Aorta (tissue), 5 donors: Measurements from ENCODE around the gene SLC13A4. TPM values are rescaled to one million over a fixed set of nuclear protein-coding genes. Genes with fewer than 3 reads are reported as not detected.

Source experiments
- ATAC-seq: fragments of 200-7000 bp; cut with Tn5 transposase; one replicate; pipeline ENCODE4 v1.9.1; 2022; ENCODE audit warnings: moderate library complexity; ENCODE audit not compliant: low FRiP score
- DNase-seq, 2 donors: peaks; one replicate each; pipeline ENCODE4 v3.0.0-alpha.2; 2020
- H3K27ac ChIP-seq, 2 donors: one replicate each; pipeline ENCODE4 v1.5.1; 2013; ENCODE audit warnings: low read length in 2 of 2, mild to moderate bottlenecking in 2 of 2, moderate library complexity in 2 of 2, control low read depth in 1 of 2, inconsistent platforms in 1 of 2, low read depth in 1 of 2
- H3K27me3 ChIP-seq, 2 donors: one replicate each; pipeline ENCODE4 v1.6.1; 2013; ENCODE audit warnings: control low read depth in 1 of 2, low read length in 1 of 2, mild to moderate bottlenecking in 1 of 2, moderate library complexity in 1 of 2; ENCODE audit not compliant: insufficient read depth in 2 of 2, control insufficient read depth in 1 of 2
- H3K36me3 ChIP-seq, 2 donors: one replicate each; pipeline ENCODE4 v1.6.1; 2013; ENCODE audit warnings: control low read depth in 1 of 2, low read length in 1 of 2, mild to moderate bottlenecking in 1 of 2; ENCODE audit not compliant: insufficient read depth in 2 of 2, control insufficient read depth in 1 of 2
- H3K4me1 ChIP-seq, 2 donors: one replicate each; pipeline ENCODE4 v1.6.1; 2013; ENCODE audit warnings: low read length in 2 of 2, control low read depth in 1 of 2, mild to moderate bottlenecking in 1 of 2, moderate library complexity in 1 of 2; ENCODE audit not compliant: insufficient read depth in 2 of 2, control insufficient read depth in 1 of 2
- H3K4me3 ChIP-seq, 2 donors: one replicate each; pipeline ENCODE4 v1.5.1; 2013; ENCODE audit warnings: low read length in 2 of 2, control low read depth in 1 of 2, mild to moderate bottlenecking in 1 of 2
- H3K9me3 ChIP-seq: one replicate; pipeline ENCODE4 v1.6.1; 2013; ENCODE audit warnings: mild to moderate bottlenecking, low read length; ENCODE audit not compliant: control insufficient read depth
- WGBS, 2 donors: extraction: QIAGEN DNeasy Blood & Tissue Kit; methylation state at CpG; one replicate each; pipeline ENCODE4 v1.1.7; 2013; 5-methylcytosine and 5-hydroxymethylcytosine counted together
- intact Hi-C, 2 donors: fragments of 100-400 bp; cut with DNase I; formaldehyde crosslinking; loops; one replicate each; pipeline versions ENCODE4 v1.14.2 to v1.15.0; 2022
- polyA plus RNA-seq, 2 donors: library from polyadenylated mRNA; stranded (reverse); fragments of 200-250 nt; gene quantifications; one replicate each; pipeline ENCODE4 v1.2.3, GENCODE V29; 2013
- total RNA-seq, 2 donors: library from RNA; stranded (reverse); fragmentation: NEBNext Ultra II Directional; extraction: Animal tissue kit (Norgen Biotek cat#: 25700); gene quantifications; one replicate each; pipeline ENCODE4 v1.2.1, GENCODE V29; 2021
- donor health status: healthy with polysubstance abuse.
- donor health status: Bipolar disorder and iron deficiency.
- donor health status: DM: no; HTN: no; CAD: no.
- donor health status: DM: no; HTN: no; CAD: no.
- donor health status: DM: yes; HTN: yes; CAD: no.

Gene SLC13A4
- total and polyA plus RNA-seq, 4 donors = 1.7 to 2.2 (median 2.0) TPM; not detected in 1

- peak overlapping the region; percentile 90 to 97 for H3K27ac ChIP-seq
- DNase-seq = peak; percentile 78 to 81
- ATAC-seq = peak; percentile 59
- H3K27me3 ChIP-seq = no peaks in the 10 kb centered on the region
- intact Hi-C loops = no loop called here
- WGBS, 2 donors = 5 to 10% methylated on average over 8 of the region's 8 CpGs
- no peak overlapping the region for H3K4me3 ChIP-seq
- H3K4me1 ChIP-seq = peaks cover 6 to 18% of the 10 kb centered on the region in 2 donors
- H3K9me3 ChIP-seq = no peaks in the 10 kb centered on the region
- no peaks in the 10 kb centered on the region for H3K36me3 ChIP-seq
These were observed 29.9 kb upstream of the SLC13A4 start for GRCh38 chr7:135757719-135758411.

- Histone ChIP-seq H3K27me3 (no peaks in the 10 kb centered on the region), H3K4me3 (no peak overlapping the region), H3K27ac (peak overlapping the region; percentile 46 to 83), H3K9me3 (no peaks in the 10 kb centered on the region), H3K4me1 (peaks cover 4 to 15% of the 10 kb centered on the region in 2 donors), H3K36me3 (no peaks in the 10 kb centered on the region)
- intact Hi-C loops = no loop called here
- WGBS, 2 donors = 17 to 23% methylated on average over 5 of the region's 5 CpGs
- ATAC-seq (no peak), DNase-seq (no peak)
These were observed 28.2 kb upstream of the SLC13A4 start for GRCh38 chr7:135756191-135756590.

- no peak for ATAC-seq
- Histone ChIP-seq H3K9me3 (no peaks in the 10 kb centered on the region), H3K4me1 (peaks cover 4 to 15% of the 10 kb centered on the region in 2 donors), H3K27ac (peak overlapping the region; percentile 61 to 79), H3K4me3 (no peak overlapping the region), H3K27me3 (no peaks in the 10 kb centered on the region), H3K36me3 (no peaks in the 10 kb centered on the region)
- 19 to 21% methylated on average over 11 of the region's 11 CpGs for WGBS, 2 donors
- DNase-seq = peak in 1 of 2 donors; percentile 59
- intact Hi-C loops = no loop called here
These were observed 27.4 kb upstream of the SLC13A4 start for GRCh38 chr7:135755351-135755753.

DNA sequence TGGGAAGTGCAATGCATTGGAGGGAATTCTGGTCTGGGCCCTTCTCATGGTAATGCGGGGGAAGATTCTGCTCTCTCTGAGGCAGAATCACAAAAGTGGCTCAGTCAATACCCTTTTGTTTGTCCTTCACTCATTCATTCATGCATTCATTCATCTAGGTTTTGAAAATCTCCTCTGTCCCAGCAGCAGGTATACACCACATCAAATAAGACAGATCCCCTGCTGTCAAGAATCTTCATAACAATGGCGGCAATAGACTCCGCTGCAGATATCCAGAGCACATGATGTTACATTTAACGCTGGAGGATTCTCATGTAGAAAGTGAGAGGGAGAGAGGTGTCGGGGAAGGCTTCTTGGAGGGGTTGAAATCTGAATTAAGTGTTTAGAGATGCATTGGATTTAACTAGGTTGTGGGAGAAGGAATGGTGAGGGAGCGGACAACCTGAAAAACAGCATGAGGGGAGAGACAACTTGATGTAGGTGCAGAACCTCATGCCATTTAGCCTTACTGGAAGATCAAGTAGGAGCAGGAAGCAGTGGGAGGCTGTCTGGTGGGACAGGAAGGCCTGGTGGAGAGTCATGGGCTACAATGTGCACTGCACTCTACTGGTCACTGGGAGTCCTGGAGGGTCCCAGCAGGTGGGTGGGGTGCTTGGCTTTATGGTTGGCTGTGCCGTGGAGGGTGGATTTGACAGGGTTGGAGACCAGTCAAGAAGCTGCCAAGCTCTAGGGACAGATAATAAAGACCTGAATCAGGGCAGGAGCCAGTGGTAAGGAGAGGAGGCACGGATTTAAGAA, 25.8 kb upstream of the SLC13A4 start:
- H3K9me3 ChIP-seq = no peaks in the 10 kb centered on the region
- H3K27me3 ChIP-seq = no peaks in the 10 kb centered on the region
- no peak for DNase-seq
- H3K27ac ChIP-seq = no peak overlapping the region
- H3K4me3 ChIP-seq = no peak overlapping the region
- peaks cover 4 to 5% of the 10 kb centered on the region in 2 donors for H3K4me1 ChIP-seq
- H3K36me3 ChIP-seq = no peaks in the 10 kb centered on the region
- WGBS, 2 donors = 89 to 91% methylated on average over 8 of the region's 8 CpGs
- intact Hi-C loops = no loop called here
- no peak for ATAC-seq

DNA sequence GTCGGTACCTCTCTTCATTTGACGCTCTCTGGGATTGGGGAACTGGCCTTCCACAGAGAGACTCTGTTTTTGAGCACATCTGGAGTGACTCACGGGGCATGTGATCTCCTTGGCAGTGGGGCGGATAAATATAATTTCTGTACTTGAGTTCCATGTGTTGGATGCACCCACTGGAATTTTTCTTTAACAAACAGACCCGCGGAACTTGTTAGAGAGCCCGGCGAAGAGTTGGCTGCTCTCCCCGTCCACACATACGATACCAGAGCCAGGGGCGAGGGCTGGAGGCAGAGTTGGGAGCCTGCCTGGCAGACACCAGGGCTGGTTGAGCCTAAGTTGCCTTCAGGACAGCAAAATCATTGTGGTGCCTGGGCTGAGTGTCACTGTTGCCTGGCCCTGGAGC, 20.8 kb upstream of the SLC13A4 start, which contains the start of gene FAM180A:
FAM180A (minus strand) TSS at position 44 of the 400 bp plus-strand sequence. CDS start 233 bp downstream, outside the sequence.
- Histone ChIP-seq H3K4me3 (peak within 1 kb of the TSS; percentile 30 to 65), H3K9me3 (no peaks in the 10 kb centered on the region), H3K27me3 (no peaks in the 10 kb centered on the region), H3K36me3 (no peaks in the 10 kb centered on the region), H3K27ac (peak within 1 kb of the TSS; percentile 85 to 93), H3K4me1 (no peaks in the 10 kb centered on the region)
- DNase-seq = peak; percentile 88 to 90
- ATAC-seq = peak; percentile 77
- intact Hi-C loops = loop anchor here (5.0 to 10.0 kb wide), 5 partner anchors 36 to 86 kb away; partner anchors contain the start of gene STMP1 (in 1 of the 2)
- WGBS, 2 donors = 5 to 7% methylated on average over 11 of the region's 11 CpGs

DNA sequence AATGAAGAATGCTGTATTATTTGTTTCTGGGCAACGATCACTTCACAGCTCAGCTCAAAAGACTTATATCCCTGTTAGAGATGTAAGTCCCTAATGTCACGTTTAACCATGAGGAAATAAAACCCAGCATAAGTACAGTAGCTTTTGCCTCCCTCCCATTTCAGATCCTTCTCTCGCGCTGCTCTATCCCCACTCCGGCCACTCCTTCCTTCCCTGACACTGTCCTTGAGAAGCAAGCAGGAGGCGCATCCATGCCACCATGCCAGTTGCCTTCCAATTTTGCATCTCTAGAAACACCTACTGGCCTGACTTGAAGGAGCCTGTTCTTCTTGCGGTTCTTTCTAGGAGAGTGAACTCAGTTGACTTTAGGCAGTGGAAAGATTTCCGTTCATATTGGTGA, 19.4 kb upstream of the SLC13A4 start:
- intact Hi-C loops = loop anchor here (5.0 to 10.0 kb wide), 5 partner anchors 35 to 85 kb away; partner anchors contain the start of gene STMP1 (in 1 of the 2)
- H3K36me3 ChIP-seq = no peaks in the 10 kb centered on the region
- H3K4me1 ChIP-seq = no peaks in the 10 kb centered on the region
- no peaks in the 10 kb centered on the region for H3K27me3 ChIP-seq
- H3K9me3 ChIP-seq = no peaks in the 10 kb centered on the region
- WGBS, 2 donors = 32 to 41% methylated on average over 8 of the region's 8 CpGs
- peak overlapping the region; percentile 65 to 85 for H3K27ac ChIP-seq
- ATAC-seq (no peak), DNase-seq (no peak)
- peak overlapping the region; percentile 30 to 65 for H3K4me3 ChIP-seq

DNA sequence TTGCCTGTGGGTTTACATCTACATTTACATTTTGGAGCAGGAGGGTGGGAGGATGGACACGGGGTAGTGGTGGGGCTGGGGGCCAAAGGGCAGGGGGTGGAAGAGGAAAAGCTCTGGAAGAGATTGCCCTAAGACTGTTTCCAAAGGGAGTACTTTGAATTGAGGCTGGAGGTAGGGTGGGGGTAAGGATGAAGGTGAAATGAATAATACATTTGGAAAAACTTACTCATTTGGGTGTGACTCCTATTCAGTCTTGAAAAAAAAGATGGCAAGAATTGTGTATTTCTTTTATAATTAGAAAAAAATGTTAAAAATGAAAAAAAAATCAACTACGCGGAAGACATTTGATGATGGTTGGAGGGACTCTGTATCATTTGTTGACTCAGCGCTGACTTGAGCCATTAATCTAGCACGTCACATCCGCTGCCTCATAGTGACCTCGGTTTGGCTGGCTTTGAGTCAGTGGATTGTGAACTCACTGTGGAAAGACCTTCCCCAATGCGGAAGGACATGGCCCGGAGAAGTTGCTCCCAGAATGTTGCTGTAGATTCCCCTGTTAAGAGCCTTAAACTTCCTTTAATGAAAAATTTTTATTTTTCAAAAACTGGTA, 17.8 kb upstream of the SLC13A4 start:
- no peaks in the 10 kb centered on the region for H3K36me3 ChIP-seq
- no peaks in the 10 kb centered on the region for H3K4me1 ChIP-seq
- H3K9me3 ChIP-seq = no peaks in the 10 kb centered on the region
- no peaks in the 10 kb centered on the region for H3K27me3 ChIP-seq
- H3K4me3 ChIP-seq = no peak overlapping the region
- DNase-seq = peak; percentile 86 to 89
- intact Hi-C loops = loop anchor here (5.0 to 10.0 kb wide), 5 partner anchors 34 to 84 kb away; partner anchors contain the start of gene STMP1 (in 1 of the 2)
- H3K27ac ChIP-seq = peak overlapping the region; percentile 73 to 92
- ATAC-seq = peak; percentile 89
- 6 to 13% methylated on average over 9 of the region's 9 CpGs for WGBS, 2 donors

DNA sequence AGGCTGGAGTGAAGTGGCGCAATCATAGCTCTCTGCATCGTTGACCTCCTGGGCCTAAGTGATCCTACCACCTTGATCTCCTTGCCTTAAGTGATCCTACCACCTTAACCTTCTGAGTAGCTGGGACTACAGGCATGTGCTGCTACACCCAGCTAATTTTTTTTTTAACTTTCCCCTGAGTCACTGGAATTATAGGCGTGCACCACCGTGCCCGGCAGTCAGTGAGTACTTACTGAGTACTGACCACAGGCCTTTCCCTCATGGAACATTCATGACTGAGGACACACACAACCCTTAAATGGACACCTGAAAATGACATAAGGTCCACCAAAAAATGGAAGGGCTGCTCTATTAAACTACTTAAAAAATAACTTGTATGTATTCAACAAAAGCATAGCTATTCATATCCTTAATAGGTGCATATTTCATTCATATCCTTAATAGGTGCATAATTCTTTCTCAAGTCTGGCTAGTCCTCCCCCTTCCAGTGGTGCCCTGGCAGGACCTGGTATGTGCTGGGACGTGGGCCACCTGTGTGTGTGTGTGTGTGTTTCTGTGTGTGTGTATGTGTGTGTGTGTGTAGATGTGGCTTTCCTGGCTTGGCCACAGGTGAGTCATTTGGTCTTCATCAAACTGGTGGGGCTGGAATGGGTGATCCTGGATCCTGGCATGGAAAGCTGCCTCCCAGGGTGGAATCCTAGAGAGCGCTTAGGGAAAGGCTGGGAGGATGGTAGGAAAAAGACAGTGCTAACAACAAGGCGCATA, 17.1 kb upstream of the SLC13A4 start:
- no peaks in the 10 kb centered on the region for H3K27me3 ChIP-seq
- intact Hi-C loops = loop anchor here (5.0 to 10.0 kb wide), 5 partner anchors 33 to 83 kb away; partner anchors contain the start of gene STMP1 (in 1 of the 2)
- 50% methylated on average over 8 of the region's 8 CpGs for WGBS, 2 donors
- H3K4me3 ChIP-seq = no peak overlapping the region
- H3K4me1 ChIP-seq = no peaks in the 10 kb centered on the region
- H3K27ac ChIP-seq = peak overlapping the region; percentile 73 to 92
- peak; percentile 65 for ATAC-seq
- H3K9me3 ChIP-seq = no peaks in the 10 kb centered on the region
- DNase-seq = peak in 1 of 2 donors; percentile 66
- no peaks in the 10 kb centered on the region for H3K36me3 ChIP-seq
